ENCODE results near the gene RTTN. TPM values are rescaled to one million over a fixed set of nuclear protein-coding genes. Genes with fewer than 3 reads are reported as not detected.

RTTN gene
- total and polyA plus RNA-seq, 10 of the 15 experiments (the other 5 are each of a cell fraction or from before 2014, with no cell fraction given) = 9.4 to 36.6 (median 15.7) TPM

DNA sequence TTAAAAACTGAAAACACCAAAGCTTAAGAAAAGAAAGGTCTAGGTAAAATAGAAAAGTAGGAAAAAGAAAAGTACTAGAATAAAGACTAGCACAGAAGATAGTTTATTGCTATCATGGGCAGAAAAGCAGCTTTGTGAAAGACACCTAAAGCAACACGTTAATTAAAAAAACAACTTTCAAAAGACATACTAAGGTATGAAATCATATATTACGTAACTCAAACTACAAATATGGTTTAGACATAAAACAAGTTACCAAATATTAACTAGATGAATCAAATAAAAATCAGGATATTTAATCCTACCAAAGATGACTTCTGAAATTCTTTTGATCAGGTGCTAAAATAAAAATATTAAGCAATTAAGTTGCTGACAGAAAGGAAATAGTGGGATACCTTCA lies 30.3 kb downstream of the RTTN start:
- no peak overlapping the region; the same call in 1 of the 2 replicates for H2AFZ ChIP-seq (ENCODE audit: control insufficient read depth, low read depth, low read length)
- intact Hi-C loops (cut with micrococcal nuclease; ENCODE audit: unreplicated experiment) (no loop called here), in situ Hi-C loops (cut with MboI) (no loop called here)
- H4K20me1 ChIP-seq (ENCODE audit: control insufficient read depth, insufficient read depth) = no peaks in the 10 kb centered on the region
- RAD21 ChIA-PET (ENCODE audit: unreplicated experiment) = interaction anchor here (0.6 to 0.9 kb wide), 4 partner anchors 35 to 257 kb away, joined by 3 read pairs; no protein-coding TSS in a partner anchor
- no peak overlapping the region for H3K4me3 ChIP-seq
- FAIRE-seq = no peak
- H3K4me1 ChIP-seq (ENCODE audit: control insufficient read depth, insufficient read depth, low read length) = no peaks in the 10 kb centered on the region
- H3K9ac ChIP-seq (ENCODE audit: control insufficient read depth, insufficient read depth, low read length) = no peak overlapping the region
- H3K27me3 ChIP-seq (replicated peaks in 1 of 2; ENCODE audit: control insufficient read depth in 2 of 2, insufficient read depth in 2 of 2, low read length in 1 of 2) = no peaks in the 10 kb centered on the region
- no peaks in the 10 kb centered on the region for H3K79me2 ChIP-seq (ENCODE audit: control insufficient read depth, insufficient read depth, low read length)
- WGBS (ENCODE audit: insufficient coverage, insufficient replicate concordance, low lambda C conversion rate, missing lambda C conversion rate) = 98% methylated on average over 2 of the region's 2 CpGs
- H3K27ac ChIP-seq (ENCODE audit: control insufficient read depth, insufficient read depth) = no peak overlapping the region
- TF ChIP-seq DPF2 (IDR thresholded peaks at IDR 0.05) (no peak), STAT1 (conservative IDR thresholded peaks at IDR 0.05) (no peak), ZNF217 (IDR thresholded peaks at IDR 0.05) (no peak), YBX1 (IDR thresholded peaks at IDR 0.05) (no peak)
- CTCF ChIA-PET = interaction anchor here (0.7 to 1.7 kb wide), 4 partner anchors 20 to 1108 kb away, joined by 3 to 9 read pairs (median 8); no protein-coding TSS in a partner anchor
- DNase-seq (ENCODE audit: low read depth, low spot score) = no peak
- SMC1A ChIA-PET (ENCODE audit: uncharacterized antibody, unreplicated experiment) = interaction anchor here (0.6 kb wide), 1 partner anchor 1277 kb away, joined by 4 read pairs; no protein-coding TSS in a partner anchor
- no TSS peak for BruUV-seq (replicated peaks)
- H3K9me3 ChIP-seq (replicated peaks; ENCODE audit: control insufficient read depth, insufficient read depth, low read length) = no peaks in the 10 kb centered on the region; the same call in 2 of the 3 replicates
- H3K4me2 ChIP-seq (ENCODE audit: control insufficient read depth, insufficient read depth) = no peak overlapping the region
- ATAC-seq = no peak
- H3K36me3 ChIP-seq (ENCODE audit: control insufficient read depth in 2 of 2, insufficient read depth in 2 of 2, low read length in 1 of 2) = peaks cover 0 to 4% of the 10 kb centered on the region in 2 experiments; a peak in 1 of 4 replicates
- POLR2A ChIA-PET = interaction anchor here (0.7 to 1.2 kb wide), 2 partner anchors 20 to 265 kb away, joined by 4 read pairs; no protein-coding TSS in a partner anchor

- intact Hi-C loops (cut with micrococcal nuclease; ENCODE audit: unreplicated experiment) = loop anchor here (1.0 kb wide), 2 partner anchors 262 to 282 kb away; no protein-coding TSS in a partner anchor
- no TSS peak for BruUV-seq (replicated peaks)
- ChIA-PET CTCF (interaction anchor here (0.8 to 4.2 kb wide), 6 partner anchors 13 to 283 kb away, joined by 3 to 51 read pairs (median 8); no protein-coding TSS in a partner anchor), SMC1A (ENCODE audit: uncharacterized antibody, unreplicated experiment) (interaction anchor here (1.0 to 2.1 kb wide), 6 partner anchors 12 to 282 kb away, joined by 4 to 9 read pairs (median 6); no protein-coding TSS in a partner anchor), RAD21 (ENCODE audit: unreplicated experiment) (interaction anchor here (0.9 to 1.1 kb wide), 5 partner anchors 14 to 262 kb away, joined by 3 to 5 read pairs (median 3); no protein-coding TSS in a partner anchor), POLR2A (interaction anchor here (1.0 kb wide), 1 partner anchor 34 kb away, joined by 5 read pairs; the partner anchor contains the start of gene RTTN)
- DNase-seq (ENCODE audit: low read depth, low spot score) = no peak
- Histone ChIP-seq H3K4me2 (ENCODE audit: control insufficient read depth, insufficient read depth) (no peak overlapping the region), H3K9me3 (replicated peaks; ENCODE audit: control insufficient read depth, insufficient read depth, low read length) (no peaks in the 10 kb centered on the region), H3K9ac (ENCODE audit: control insufficient read depth, insufficient read depth, low read length) (no peak overlapping the region), H2AFZ (ENCODE audit: control insufficient read depth, low read depth, low read length) (no peak overlapping the region), H3K27me3 (replicated peaks in 1 of 2; ENCODE audit: control insufficient read depth in 2 of 2, insufficient read depth in 2 of 2, low read length in 1 of 2) (no peaks in the 10 kb centered on the region), H3K79me2 (ENCODE audit: control insufficient read depth, insufficient read depth, low read length) (no peaks in the 10 kb centered on the region; the same call in 1 of the 2 replicates), H3K4me1 (ENCODE audit: control insufficient read depth, insufficient read depth, low read length) (no peaks in the 10 kb centered on the region), H3K36me3 (ENCODE audit: control insufficient read depth in 2 of 2, insufficient read depth in 2 of 2, low read length in 1 of 2) (peaks cover 0 to 4% of the 10 kb centered on the region in 2 experiments; a peak in 2 of 4 replicates), H4K20me1 (ENCODE audit: control insufficient read depth, insufficient read depth) (no peaks in the 10 kb centered on the region), H3K4me3 (no peak overlapping the region), H3K27ac (ENCODE audit: control insufficient read depth, insufficient read depth) (no peak overlapping the region)
- peak; percentile 41; the same call in 1 of the 3 replicates for ATAC-seq
- TF ChIP-seq SREBF2 (IDR thresholded peaks at IDR 0.05; ENCODE audit: low read length) = no peak
- peak; percentile 13 to 52 (median 26); a peak in 4 of 6 replicates for TF ChIP-seq CTCF (IDR thresholded peaks at IDR 0.05 in 2 of 3, conservative IDR thresholded peaks at IDR 0.05 in 1 of 3; ENCODE audit: control insufficient read depth in 2 of 3, extremely low read depth in 1 of 3, insufficient read depth in 1 of 3, low read depth in 3 of 3, low read length in 3 of 3)
- TF ChIP-seq SMC3 (IDR thresholded peaks at IDR 0.05; ENCODE audit: borderline replicate concordance, low read length) = peak; percentile 43; the same call in 1 of the 2 replicates
- TF ChIP-seq RAD21 (IDR thresholded peaks at IDR 0.05; ENCODE audit: insufficient read depth, low read depth, low read length) = peak; percentile 65
- no peak for TF ChIP-seq HDGF (IDR thresholded peaks at IDR 0.05)
- no peak for TF ChIP-seq E2F8 (IDR thresholded peaks at IDR 0.05; ENCODE audit: low read depth, partially characterized antibody)
- in situ Hi-C loops (cut with MboI) = loop anchor here (5.0 kb wide), 1 partner anchor 260 kb away; no protein-coding TSS in a partner anchor
- no peak for FAIRE-seq
These were observed 33.3 kb downstream of the RTTN start for GRCh38 chr18:70172225-70172624.
